ENCODE results near the gene SLC9A5. TPM values are rescaled to one million over a fixed set of nuclear protein-coding genes. Genes with fewer than 3 reads are reported as not detected.

Gene SLC9A5
- total RNA-seq, 1 donor from 2014 or later, result 1.3 TPM

DNA sequence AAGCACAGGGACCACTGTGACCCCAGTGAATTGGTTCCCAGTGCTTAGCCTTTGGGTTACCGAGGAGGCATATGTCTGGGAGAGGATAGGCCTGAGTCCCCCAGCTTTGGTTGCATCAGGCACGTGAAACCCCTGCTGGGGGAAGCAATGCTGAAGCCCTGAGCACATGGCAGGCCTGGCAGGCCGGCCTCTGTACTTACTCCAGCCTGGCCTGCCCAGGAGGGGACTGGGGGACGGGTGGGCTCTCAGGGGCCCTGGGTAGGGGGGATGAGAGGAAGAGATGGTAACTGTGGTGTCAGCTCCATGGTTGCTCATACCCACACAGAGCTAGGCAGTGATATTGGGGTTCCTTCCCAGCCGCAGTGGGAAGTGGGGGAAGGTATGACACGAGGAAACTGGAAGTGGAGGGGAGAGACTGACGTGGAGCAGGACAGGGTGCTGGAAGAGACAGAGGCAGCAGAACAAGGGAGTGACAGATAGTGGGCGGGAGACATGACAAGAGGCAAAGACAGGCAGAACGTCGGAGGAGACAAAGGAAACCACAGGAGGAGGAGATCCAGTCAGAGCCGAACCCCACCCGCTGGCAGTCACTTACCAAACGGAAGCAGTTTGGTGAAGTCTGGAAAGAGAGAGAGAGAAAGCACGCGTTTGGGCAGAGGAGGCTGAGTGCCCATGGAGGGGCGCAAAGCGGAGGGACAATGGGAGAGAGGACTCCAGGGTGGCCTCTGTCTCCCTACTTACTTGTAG is 12.8 kb upstream of the SLC9A5 start:
- no peak for DNase-seq
- intact Hi-C loops (cut with micrococcal nuclease), result no loop called here
- TF ChIP-seq, protein P1, sequence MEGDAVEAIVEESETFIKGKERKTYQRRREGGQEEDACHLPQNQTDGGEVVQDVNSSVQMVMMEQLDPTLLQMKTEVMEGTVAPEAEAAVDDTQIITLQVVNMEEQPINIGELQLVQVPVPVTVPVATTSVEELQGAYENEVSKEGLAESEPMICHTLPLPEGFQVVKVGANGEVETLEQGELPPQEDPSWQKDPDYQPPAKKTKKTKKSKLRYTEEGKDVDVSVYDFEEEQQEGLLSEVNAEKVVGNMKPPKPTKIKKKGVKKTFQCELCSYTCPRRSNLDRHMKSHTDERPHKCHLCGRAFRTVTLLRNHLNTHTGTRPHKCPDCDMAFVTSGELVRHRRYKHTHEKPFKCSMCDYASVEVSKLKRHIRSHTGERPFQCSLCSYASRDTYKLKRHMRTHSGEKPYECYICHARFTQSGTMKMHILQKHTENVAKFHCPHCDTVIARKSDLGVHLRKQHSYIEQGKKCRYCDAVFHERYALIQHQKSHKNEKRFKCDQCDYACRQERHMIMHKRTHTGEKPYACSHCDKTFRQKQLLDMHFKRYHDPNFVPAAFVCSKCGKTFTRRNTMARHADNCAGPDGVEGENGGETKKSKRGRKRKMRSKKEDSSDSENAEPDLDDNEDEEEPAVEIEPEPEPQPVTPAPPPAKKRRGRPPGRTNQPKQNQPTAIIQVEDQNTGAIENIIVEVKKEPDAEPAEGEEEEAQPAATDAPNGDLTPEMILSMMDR (IDR thresholded peaks at IDR 0.05; ENCODE audit: borderline replicate concordance), result no peak
- peaks cover 87% of the 10 kb centered on the region for H3K36me3 ChIP-seq
- H3K4me1 ChIP-seq, result peaks cover 13% of the 10 kb centered on the region
- H3K27me3 ChIP-seq (ENCODE audit: low read depth), result no peaks in the 10 kb centered on the region
- no peak overlapping the region for H3K27ac ChIP-seq (replicated peaks)
- H3K4me3 ChIP-seq, result no peak overlapping the region
- no peaks in the 10 kb centered on the region for H3K9me3 ChIP-seq (replicated peaks)

DNA sequence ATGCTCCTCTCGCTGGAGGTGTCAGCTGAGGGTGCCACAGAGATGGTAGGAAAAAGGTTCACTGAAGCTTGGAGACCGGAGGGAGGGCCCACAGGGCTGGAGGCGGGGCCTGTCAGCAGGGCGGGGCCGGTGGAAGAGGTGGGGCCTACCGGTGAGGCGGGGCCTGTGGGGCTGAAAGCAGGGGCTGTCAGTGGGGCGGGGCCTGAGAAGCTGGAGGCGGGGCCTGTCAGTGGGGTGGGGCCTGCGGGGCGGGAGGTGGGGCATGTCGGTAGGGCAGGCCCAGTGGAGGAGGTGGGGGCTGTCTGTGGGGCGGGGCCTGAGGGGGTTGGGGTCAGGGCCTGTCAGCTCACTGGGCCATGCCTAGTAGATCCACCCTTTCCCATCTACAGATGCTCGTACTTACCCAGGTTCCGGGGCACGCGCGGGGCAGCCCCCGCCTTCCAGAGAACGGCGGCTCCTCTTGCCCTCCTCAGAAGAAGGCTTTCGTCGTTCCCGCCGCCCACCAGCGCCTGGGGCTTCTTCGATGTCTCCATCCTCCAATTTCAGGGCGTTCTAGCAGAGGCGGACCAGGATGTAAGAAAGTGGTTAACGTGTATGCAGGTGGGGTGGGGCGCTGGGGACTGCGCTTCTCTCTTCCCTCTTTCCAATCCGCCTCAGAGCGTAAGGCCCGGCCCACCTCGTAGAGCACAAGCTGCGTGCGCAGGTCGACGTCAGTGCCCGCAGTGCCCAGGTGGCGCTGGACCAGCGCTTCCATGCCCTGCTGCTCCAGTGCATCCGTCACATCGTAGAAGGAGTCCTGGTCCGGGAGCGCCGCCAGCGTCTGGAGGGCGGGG is 12.0 kb upstream of the SLC9A5 start:
- DNase-seq, result no peak
- Histone ChIP-seq H3K4me3 (no peak overlapping the region), H3K4me1 (peaks cover 21% of the 10 kb centered on the region), H3K27ac (replicated peaks) (no peak overlapping the region), H3K36me3 (peaks cover 79% of the 10 kb centered on the region), H3K9me3 (replicated peaks) (no peaks in the 10 kb centered on the region), H3K27me3 (ENCODE audit: low read depth) (no peaks in the 10 kb centered on the region)
- TF ChIP-seq, protein P1 (IDR thresholded peaks at IDR 0.05; ENCODE audit: borderline replicate concordance), result no peak
- intact Hi-C loops (cut with micrococcal nuclease), result no loop called here

DNA sequence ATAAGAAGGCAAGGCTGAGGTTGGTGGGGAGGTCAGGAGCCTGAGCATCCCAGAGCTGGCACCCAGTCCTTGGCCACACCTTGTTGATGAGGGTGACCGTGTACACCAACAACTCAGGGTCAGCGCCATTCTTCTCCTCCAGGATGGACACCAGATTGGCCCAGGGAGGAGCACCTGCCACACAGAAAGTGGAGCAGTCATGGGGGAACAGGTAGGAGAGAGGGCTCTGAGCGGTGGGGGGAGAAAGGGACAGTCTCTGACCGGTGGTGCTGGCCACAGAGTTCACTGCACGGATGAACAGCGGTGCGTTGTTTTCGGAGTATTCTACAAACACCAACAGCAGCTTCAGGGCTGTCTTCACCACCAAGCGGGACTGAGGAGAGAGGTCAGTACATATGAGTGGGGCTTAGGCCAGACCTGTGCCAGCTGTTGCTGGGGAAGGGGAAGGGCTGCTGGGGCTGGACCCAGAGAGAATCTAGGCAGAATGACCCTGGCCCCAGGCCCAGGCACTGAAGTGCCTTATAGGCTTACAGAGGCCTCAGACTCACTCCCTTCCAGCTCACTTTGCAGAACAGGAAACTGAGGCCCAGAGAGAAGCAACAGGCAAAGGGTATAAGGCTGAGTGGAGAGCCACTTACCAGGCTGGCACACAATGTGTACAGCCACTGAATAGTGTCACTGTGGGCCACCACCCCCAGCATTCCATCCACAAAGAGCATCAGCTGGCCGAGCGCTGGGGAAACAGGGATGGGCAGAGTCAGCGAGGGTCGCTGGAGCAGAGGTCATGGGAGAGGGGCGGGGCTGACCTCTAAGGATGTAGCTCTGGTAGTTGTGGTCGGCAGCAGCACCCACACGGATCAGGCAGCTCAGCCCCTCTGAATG is 11.1 kb upstream of the SLC9A5 start:
- TF ChIP-seq, protein P1 (IDR thresholded peaks at IDR 0.05; ENCODE audit: borderline replicate concordance), result no peak
- H3K4me1 ChIP-seq, result peaks cover 30% of the 10 kb centered on the region
- H3K9me3 ChIP-seq (replicated peaks), result no peaks in the 10 kb centered on the region
- H3K4me3 ChIP-seq, result no peak overlapping the region
- H3K27me3 ChIP-seq (ENCODE audit: low read depth), result no peaks in the 10 kb centered on the region
- peaks cover 73% of the 10 kb centered on the region for H3K36me3 ChIP-seq
- DNase-seq, result no peak
- intact Hi-C loops (cut with micrococcal nuclease), result no loop called here
- H3K27ac ChIP-seq (replicated peaks), result no peak overlapping the region

DNA sequence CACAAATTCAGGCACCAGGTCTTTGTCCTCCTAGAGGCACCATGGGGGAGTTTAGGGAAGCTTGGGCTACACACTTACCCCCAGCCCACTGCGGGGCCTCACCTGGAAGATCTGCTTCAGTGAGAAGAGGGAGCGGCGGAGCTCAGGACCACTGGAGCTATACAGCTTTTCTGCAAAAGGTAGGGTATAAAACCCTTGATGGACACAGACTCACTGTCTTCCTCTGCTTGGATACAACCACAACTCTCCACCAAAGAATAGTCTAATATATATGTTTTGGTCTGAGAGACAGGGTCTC is 10.6 kb upstream of the SLC9A5 start:
- Histone ChIP-seq H3K4me3 (no peak overlapping the region), H3K27me3 (ENCODE audit: low read depth) (no peaks in the 10 kb centered on the region), H3K9me3 (replicated peaks) (no peaks in the 10 kb centered on the region), H3K27ac (replicated peaks) (no peak overlapping the region), H3K36me3 (peaks cover 67% of the 10 kb centered on the region), H3K4me1 (peaks cover 35% of the 10 kb centered on the region)
- intact Hi-C loops (cut with micrococcal nuclease), result no loop called here
- TF ChIP-seq, protein P1 (IDR thresholded peaks at IDR 0.05; ENCODE audit: borderline replicate concordance), result no peak
- DNase-seq, result no peak

DNA sequence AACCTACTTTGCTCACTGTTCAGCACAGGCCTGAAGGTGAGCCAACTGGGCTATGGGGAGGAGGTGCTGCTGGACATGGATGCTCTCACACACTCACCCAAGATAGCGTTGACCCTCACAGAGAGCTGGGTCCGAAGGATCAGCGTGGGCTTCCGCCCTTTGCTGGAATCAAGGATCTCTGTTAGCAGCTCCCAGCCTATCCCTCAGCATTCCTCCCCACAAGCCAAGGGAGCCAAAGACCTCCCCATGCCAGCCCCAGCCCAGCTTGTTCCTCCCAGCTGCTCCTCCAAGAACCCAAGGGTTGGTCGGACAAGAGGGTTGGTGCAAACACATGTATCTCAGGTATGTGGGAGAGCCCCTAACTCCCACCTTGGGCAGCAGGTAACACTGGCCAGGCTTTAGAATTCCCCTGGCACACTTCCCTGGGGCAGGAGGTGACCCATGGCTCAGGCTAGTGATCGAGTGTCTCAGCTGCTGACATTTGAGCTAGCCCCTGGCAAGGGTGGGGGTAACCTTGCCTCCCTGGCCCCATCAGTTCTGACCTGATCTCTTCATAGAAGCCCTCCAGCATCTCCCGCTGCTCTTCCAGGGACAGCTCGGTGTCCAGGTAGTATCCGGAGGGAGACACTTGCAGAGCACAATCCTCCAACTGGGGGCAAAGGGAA is 9.8 kb upstream of the SLC9A5 start:
- TF ChIP-seq, protein P1 (IDR thresholded peaks at IDR 0.05; ENCODE audit: borderline replicate concordance), result no peak
- no peak overlapping the region for H3K27ac ChIP-seq (replicated peaks)
- peaks cover 60% of the 10 kb centered on the region for H3K36me3 ChIP-seq
- H3K4me1 ChIP-seq, result peaks cover 43% of the 10 kb centered on the region
- DNase-seq, result no peak
- H3K4me3 ChIP-seq, result no peak overlapping the region
- H3K9me3 ChIP-seq (replicated peaks), result no peaks in the 10 kb centered on the region
- intact Hi-C loops (cut with micrococcal nuclease), result no loop called here
- H3K27me3 ChIP-seq (ENCODE audit: low read depth), result no peaks in the 10 kb centered on the region

All from left ventricle myocardium inferior (tissue), 1 donor.